Measurements from ENCODE around the gene SMO.
"Not testable (repeated sequence)": the region's sequence is repeated elsewhere in the genome, so short reads cannot be mapped to it uniquely, and the experiment has no call there.

DNA sequence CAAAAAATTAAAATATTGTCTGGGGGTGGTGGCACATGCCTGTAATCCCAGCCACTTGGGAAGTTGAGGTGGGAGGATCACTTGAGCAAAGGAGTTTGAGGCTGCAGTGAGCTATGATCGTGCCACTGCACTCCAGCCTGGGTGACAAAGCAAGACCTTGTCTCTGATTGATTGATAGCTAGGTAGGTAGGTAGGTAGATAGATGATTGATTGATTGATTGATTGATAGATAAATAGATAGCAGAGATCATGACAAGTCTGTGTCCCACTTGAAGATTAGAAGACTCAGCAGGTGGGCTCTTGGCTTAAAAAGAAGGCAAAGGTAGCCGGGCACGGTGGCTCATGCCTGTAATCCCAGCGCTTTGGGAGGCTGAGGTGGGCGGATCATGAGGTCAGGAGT is 64.2 kb downstream of the SMO start:
- not testable (repeated sequence) for TF ChIP-seq KAT2B (IDR thresholded peaks at IDR 0.05; ENCODE audit: low read depth, low read length); PRPF4 (IDR thresholded peaks at IDR 0.05; ENCODE audit: insufficient read depth, low read depth, low read length, poor library complexity, severe bottlenecking); FOXK2 (conservative IDR thresholded peaks at IDR 0.05 in 1 of 2, IDR thresholded peaks at IDR 0.05 in 1 of 2; ENCODE audit: low read depth in 2 of 2)

Data from K562 (cell line).